CD14-positive monocyte (primary cell): Measurements from ENCODE around the gene SLC12A9. TPM values are rescaled to one million over a fixed set of nuclear protein-coding genes. Genes with fewer than 3 reads are reported as not detected.

Source experiments
- DNase-seq, 3 donors: peaks; one replicate each; pipeline ENCODE4 v3.0.0-alpha.2; 2011 to 2022
- H2AFZ ChIP-seq: 2 replicates; pipeline ENCODE4 v1.6.0; 2012; ENCODE audit warnings: mild to moderate bottlenecking, low read depth, low read length, inconsistent platforms; ENCODE audit not compliant: insufficient read depth, poor library complexity, severe bottlenecking
- H3K27ac ChIP-seq, 2 donors: 1 replicate in 1 of 2; 2 replicates in 1 of 2; pipeline ENCODE4 v1.5.1; 2012 to 2013; ENCODE audit warnings: low read length in 2 of 2, control low read depth in 1 of 2, inconsistent platforms in 1 of 2, low read depth in 1 of 2, mild to moderate bottlenecking in 1 of 2
- H3K27me3 ChIP-seq, 2 donors: one replicate each; pipeline versions ENCODE4 v1.6.0 to v1.6.1; 2011 to 2013; ENCODE audit warnings: low read length in 2 of 2; ENCODE audit not compliant: control insufficient read depth in 2 of 2, insufficient read depth in 2 of 2
- H3K36me3 ChIP-seq, 2 donors: replicated peaks in 1 of 2; 1 replicate in 1 of 2; 2 replicates in 1 of 2; pipeline versions ENCODE4 v1.5.1 to v1.6.1; 2012 to 2013; ENCODE audit warnings: low read length in 2 of 2, control low read depth in 1 of 2, inconsistent platforms in 1 of 2, mild to moderate bottlenecking in 1 of 2; ENCODE audit not compliant: insufficient read depth in 2 of 2, control insufficient read depth in 1 of 2
- H3K4me1 ChIP-seq, 2 donors: 1 replicate in 1 of 2; 2 replicates in 1 of 2; pipeline versions ENCODE4 v1.5.1 to v1.6.1; 2012 to 2013; ENCODE audit warnings: low read length in 2 of 2, control low read depth in 1 of 2, inconsistent platforms in 1 of 2, mild to moderate bottlenecking in 1 of 2, moderate library complexity in 1 of 2; ENCODE audit not compliant: insufficient read depth in 2 of 2, control insufficient read depth in 1 of 2
- H3K4me2 ChIP-seq: replicated peaks from 2 replicates; pipeline ENCODE3; 2012; ENCODE audit warnings: low read length, moderate library complexity, mild to moderate bottlenecking; ENCODE audit not compliant: poor library complexity, severe bottlenecking; ENCODE audit errors: extremely low read depth
- H3K4me3 ChIP-seq, 3 experiments: fragments of 200-600 bp in 1 of 3; sonication (generic) in 1 of 3; replicated peaks in 1 of 3; 1 replicate in 2 of 3; 2 replicates in 1 of 3; pipeline ENCODE4 v1.5.1; 2011 to 2013; ENCODE audit warnings: low read length in 3 of 3, mild to moderate bottlenecking in 3 of 3, control low read depth in 2 of 3, low read depth in 2 of 3, inconsistent platforms in 1 of 3, moderate library complexity in 1 of 3
- H3K79me2 ChIP-seq: 2 replicates; pipeline ENCODE4 v1.6.0; 2012; ENCODE audit warnings: mild to moderate bottlenecking, control low read depth, inconsistent platforms, low read length, moderate library complexity; ENCODE audit not compliant: insufficient read depth
- H3K9ac ChIP-seq: 2 replicates; pipeline ENCODE4 v1.6.0; 2017; ENCODE audit warnings: low read length, mild to moderate bottlenecking; ENCODE audit not compliant: insufficient read depth, poor library complexity, severe bottlenecking
- H3K9me3 ChIP-seq, 2 donors: replicated peaks in 1 of 2; 1 replicate in 1 of 2; 2 replicates in 1 of 2; pipeline versions ENCODE4 v1.5.1 to v1.6.1; 2012 to 2013; ENCODE audit warnings: low read length in 2 of 2, control low read depth in 1 of 2; ENCODE audit not compliant: control insufficient read depth in 1 of 2, insufficient read depth in 1 of 2
- H4K20me1 ChIP-seq: 2 replicates; pipeline ENCODE4 v1.6.0; 2012; ENCODE audit warnings: mild to moderate bottlenecking, low read length, control low read depth, moderate library complexity; ENCODE audit not compliant: insufficient read depth
- H3K27ac Mint-ChIP-seq, 7 donors: one replicate each; pipeline ENCODE4 v1.8.0; 2020; ENCODE audit warnings: mild to moderate bottlenecking in 7 of 7, mixed read lengths in 7 of 7, moderate library complexity in 6 of 7, inconsistent platforms in 2 of 7
- H3K27me3 Mint-ChIP-seq, 3 donors: one replicate each; pipeline ENCODE4 v1.8.0; 2021 to 2022; ENCODE audit warnings: low read depth in 3 of 3, mild to moderate bottlenecking in 3 of 3, mixed read lengths in 3 of 3, moderate library complexity in 3 of 3, inconsistent platforms in 1 of 3
- H3K36me3 Mint-ChIP-seq, 2 donors: one replicate each; pipeline ENCODE4 v1.8.0; 2020; ENCODE audit warnings: mixed read lengths in 2 of 2, inconsistent platforms in 1 of 2, mild to moderate bottlenecking in 1 of 2
- H3K4me1 Mint-ChIP-seq: one replicate; pipeline ENCODE4 v1.8.0; 2020; ENCODE audit warnings: mild to moderate bottlenecking, mixed read lengths
- H3K4me3 Mint-ChIP-seq, 2 donors: one replicate each; pipeline ENCODE4 v1.8.0; 2020; ENCODE audit warnings: mild to moderate bottlenecking in 2 of 2, mixed read lengths in 2 of 2, moderate library complexity in 1 of 2
- H3K9me3 Mint-ChIP-seq, 7 donors: one replicate each; pipeline ENCODE4 v1.8.0; 2020 to 2022; ENCODE audit warnings: mixed read lengths in 7 of 7, mild to moderate bottlenecking in 6 of 7, moderate library complexity in 6 of 7, inconsistent platforms in 2 of 7
- CTCF ChIP-seq: fragments of 200-600 bp; IDR thresholded peaks from one replicate; pipeline ENCODE4 v1.8.0; 2022; ENCODE audit warnings: antibody characterized with exemption, mild to moderate bottlenecking
- WGBS: methylation state at CpG from one replicate; pipeline ENCODE4 v1.1.5; 2013; ENCODE audit warnings: missing lambda C conversion rate; ENCODE audit not compliant: insufficient coverage; 5-methylcytosine and 5-hydroxymethylcytosine counted together
- intact Hi-C, 2 donors: fragments of 100-400 bp; cut with micrococcal nuclease; formaldehyde crosslinking; loops; one replicate each; pipeline versions ENCODE4 v1.15.0 to v1.15.1; 2023
- polyA plus RNA-seq, 3 donors: library from polyadenylated mRNA; depleted of rRNA in 1 of 3; unstranded in 2 of 3; stranded (reverse) in 1 of 3; fragments of 300-500 nt in 2 of 3; fragments of >200 nt in 1 of 3; fragmentation: Illumina TruSeq in 2 of 3; gene quantifications; 1 replicate in 2 of 3; 2 replicates in 1 of 3; pipeline ENCODE4 v1.2.3, GENCODE V29; 2012 to 2021

The SLC12A9 gene
- polyA plus RNA-seq, 3 donors: 18.8 to 119 (median 19.3) TPM

GRCh38 chr7:100832281-100832633 lies 20.3 kb upstream of the SLC12A9 start:
- no peaks in the 10 kb centered on the region for H3K79me2 ChIP-seq
- no peaks in the 10 kb centered on the region for H4K20me1 ChIP-seq
- H2AFZ ChIP-seq: no peak overlapping the region
- no peak overlapping the region for H3K4me2 ChIP-seq
- WGBS: no CpG with 5 or more reads among the region's 5 CpGs
- H3K9me3 Mint-ChIP-seq: peaks cover 2 to 17% (median 11%) of the 10 kb centered on the region in 7 donors
- H3K4me1 ChIP-seq: peaks cover 24 to 28% of the 10 kb centered on the region in 2 donors
- H3K4me3 Mint-ChIP-seq: no peak overlapping the region
- H3K9ac ChIP-seq: no peak overlapping the region
- no peak overlapping the region for H3K27ac Mint-ChIP-seq
- H3K36me3 Mint-ChIP-seq: peaks cover 6 to 8% of the 10 kb centered on the region in 2 donors
- no peak for DNase-seq
- peaks cover 0 to 4% of the 10 kb centered on the region in 2 donors for H3K9me3 ChIP-seq
- H3K27me3 ChIP-seq: peaks cover 17 to 34% of the 10 kb centered on the region in 2 donors
- peaks cover 28% of the 10 kb centered on the region for H3K4me1 Mint-ChIP-seq
- H3K27ac ChIP-seq: no peak overlapping the region
- TF ChIP-seq CTCF: no peak
- intact Hi-C loops: no loop called here
- H3K27me3 Mint-ChIP-seq: peaks cover 38 to 45% (median 42%) of the 10 kb centered on the region in 3 donors
- H3K4me3 ChIP-seq: no peak overlapping the region
- no peaks in the 10 kb centered on the region for H3K36me3 ChIP-seq

GRCh38 chr7:100835903-100836811 lies 16.4 kb upstream of the SLC12A9 start:
- no peaks in the 10 kb centered on the region for H3K36me3 Mint-ChIP-seq
- Histone ChIP-seq H2AFZ (peak overlapping the region; percentile 81), H3K9ac (no peak overlapping the region), H3K79me2 (no peaks in the 10 kb centered on the region), H3K4me1 (peaks cover 16 to 17% of the 10 kb centered on the region in 2 donors), H3K27ac (no peak overlapping the region), H3K36me3 (no peaks in the 10 kb centered on the region), H3K4me2 (no peak overlapping the region), H3K27me3 (no peaks in the 10 kb centered on the region), H3K9me3 (no peaks in the 10 kb centered on the region), H3K4me3 (no peak overlapping the region), H4K20me1 (no peaks in the 10 kb centered on the region)
- peak overlapping the region in 3 of 7 donors; percentile 33 to 52 (median 42) for H3K27ac Mint-ChIP-seq
- intact Hi-C loops: no loop called here
- H3K4me3 Mint-ChIP-seq: no peak overlapping the region
- no peak for DNase-seq
- WGBS: 26% methylated on average over 16 of the region's 17 CpGs
- no peaks in the 10 kb centered on the region for H3K9me3 Mint-ChIP-seq
- peaks cover 18% of the 10 kb centered on the region for H3K4me1 Mint-ChIP-seq
- TF ChIP-seq CTCF: no peak
- peaks cover 8 to 11% (median 10%) of the 10 kb centered on the region in 3 donors for H3K27me3 Mint-ChIP-seq
